ENCODE data around the gene SMCR8. TPM values are rescaled to one million over a fixed set of nuclear protein-coding genes. Genes with fewer than 3 reads are reported as not detected.

SMCR8 gene
- total RNA-seq, 2 donors from 2014 or later: 7.9 to 9.1 TPM

DNA sequence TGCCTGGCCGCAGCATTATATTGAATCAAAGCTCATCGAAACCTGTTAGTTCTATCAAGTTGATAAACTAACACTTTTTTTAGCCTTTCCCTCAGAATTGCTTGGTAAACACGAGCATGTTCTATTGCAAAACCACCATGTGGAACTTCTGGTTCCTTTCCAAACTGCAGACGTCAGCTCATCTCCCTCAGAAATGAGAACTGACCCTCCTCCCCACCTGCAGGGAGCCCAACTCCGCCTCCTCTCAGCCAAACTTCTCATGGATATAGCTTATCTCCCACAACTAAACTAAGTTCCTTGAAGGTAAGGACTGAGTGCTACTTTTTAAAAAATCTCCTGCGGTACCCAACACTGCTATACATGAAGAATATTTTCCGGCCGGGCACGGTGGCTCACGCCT is 41.5 kb downstream of the SMCR8 start:
- Histone ChIP-seq H3K27me3 (no peaks in the 10 kb centered on the region), H3K36me3 (replicated peaks in 1 of 2; ENCODE audit: insufficient read depth in 1 of 2, low read depth in 2 of 2) (peaks cover 7 to 8% of the 10 kb centered on the region in 2 donors), H3K27ac (no peak overlapping the region), H3K4me1 (peaks cover under 1% of the 10 kb centered on the region), H3K4me3 (no peak overlapping the region), H3K9me3 (no peaks in the 10 kb centered on the region)
- WGBS, 2 donors: 83 to 91% methylated on average over 10 of the region's 10 CpGs
- DNase-seq (peak in 2 of 4 donors; percentile 9 to 62), ATAC-seq (no peak)
- intact Hi-C loops (cut with DNase I): no loop called here
- TF ChIP-seq POLR2A (IDR thresholded peaks at IDR 0.05): no peak
- TF ChIP-seq, protein P1, sequence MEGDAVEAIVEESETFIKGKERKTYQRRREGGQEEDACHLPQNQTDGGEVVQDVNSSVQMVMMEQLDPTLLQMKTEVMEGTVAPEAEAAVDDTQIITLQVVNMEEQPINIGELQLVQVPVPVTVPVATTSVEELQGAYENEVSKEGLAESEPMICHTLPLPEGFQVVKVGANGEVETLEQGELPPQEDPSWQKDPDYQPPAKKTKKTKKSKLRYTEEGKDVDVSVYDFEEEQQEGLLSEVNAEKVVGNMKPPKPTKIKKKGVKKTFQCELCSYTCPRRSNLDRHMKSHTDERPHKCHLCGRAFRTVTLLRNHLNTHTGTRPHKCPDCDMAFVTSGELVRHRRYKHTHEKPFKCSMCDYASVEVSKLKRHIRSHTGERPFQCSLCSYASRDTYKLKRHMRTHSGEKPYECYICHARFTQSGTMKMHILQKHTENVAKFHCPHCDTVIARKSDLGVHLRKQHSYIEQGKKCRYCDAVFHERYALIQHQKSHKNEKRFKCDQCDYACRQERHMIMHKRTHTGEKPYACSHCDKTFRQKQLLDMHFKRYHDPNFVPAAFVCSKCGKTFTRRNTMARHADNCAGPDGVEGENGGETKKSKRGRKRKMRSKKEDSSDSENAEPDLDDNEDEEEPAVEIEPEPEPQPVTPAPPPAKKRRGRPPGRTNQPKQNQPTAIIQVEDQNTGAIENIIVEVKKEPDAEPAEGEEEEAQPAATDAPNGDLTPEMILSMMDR (IDR thresholded peaks at IDR 0.05): no peak

DNA sequence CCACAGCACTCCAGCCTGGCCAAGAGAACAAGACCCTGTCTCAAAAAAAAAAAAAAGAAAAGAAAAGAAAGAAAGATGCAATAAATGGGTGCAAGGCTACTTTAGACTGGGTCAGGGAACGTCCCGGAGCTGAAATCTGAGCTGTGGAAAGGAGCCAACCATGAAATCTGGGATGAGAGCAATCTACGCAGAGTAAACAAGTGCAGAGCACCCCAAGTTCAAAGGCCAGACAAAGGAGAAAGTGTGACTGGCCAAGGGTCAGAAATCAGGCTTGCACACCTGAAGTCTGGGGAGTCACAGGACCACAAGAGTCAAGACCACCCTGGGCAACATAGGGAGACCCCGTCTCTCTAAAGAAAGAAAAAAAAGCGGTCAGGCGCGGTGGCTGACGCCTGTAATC is 45.4 kb downstream of the SMCR8 start:
- no peaks in the 10 kb centered on the region for H3K9me3 ChIP-seq
- H3K4me3 ChIP-seq: no peak overlapping the region
- TF ChIP-seq, protein P1 (IDR thresholded peaks at IDR 0.05): no peak
- no peak for TF ChIP-seq POLR2A (IDR thresholded peaks at IDR 0.05)
- intact Hi-C loops (cut with DNase I): no loop called here
- DNase-seq (no peak), ATAC-seq (no peak)
- H3K27me3 ChIP-seq: no peaks in the 10 kb centered on the region
- no peaks in the 10 kb centered on the region for H3K36me3 ChIP-seq (replicated peaks in 1 of 2; ENCODE audit: insufficient read depth in 1 of 2, low read depth in 2 of 2)
- H3K27ac ChIP-seq: no peak overlapping the region
- H3K4me1 ChIP-seq: peaks cover 13% of the 10 kb centered on the region
- WGBS, 2 donors: 83 to 86% methylated on average over 8 of the region's 8 CpGs

DNA sequence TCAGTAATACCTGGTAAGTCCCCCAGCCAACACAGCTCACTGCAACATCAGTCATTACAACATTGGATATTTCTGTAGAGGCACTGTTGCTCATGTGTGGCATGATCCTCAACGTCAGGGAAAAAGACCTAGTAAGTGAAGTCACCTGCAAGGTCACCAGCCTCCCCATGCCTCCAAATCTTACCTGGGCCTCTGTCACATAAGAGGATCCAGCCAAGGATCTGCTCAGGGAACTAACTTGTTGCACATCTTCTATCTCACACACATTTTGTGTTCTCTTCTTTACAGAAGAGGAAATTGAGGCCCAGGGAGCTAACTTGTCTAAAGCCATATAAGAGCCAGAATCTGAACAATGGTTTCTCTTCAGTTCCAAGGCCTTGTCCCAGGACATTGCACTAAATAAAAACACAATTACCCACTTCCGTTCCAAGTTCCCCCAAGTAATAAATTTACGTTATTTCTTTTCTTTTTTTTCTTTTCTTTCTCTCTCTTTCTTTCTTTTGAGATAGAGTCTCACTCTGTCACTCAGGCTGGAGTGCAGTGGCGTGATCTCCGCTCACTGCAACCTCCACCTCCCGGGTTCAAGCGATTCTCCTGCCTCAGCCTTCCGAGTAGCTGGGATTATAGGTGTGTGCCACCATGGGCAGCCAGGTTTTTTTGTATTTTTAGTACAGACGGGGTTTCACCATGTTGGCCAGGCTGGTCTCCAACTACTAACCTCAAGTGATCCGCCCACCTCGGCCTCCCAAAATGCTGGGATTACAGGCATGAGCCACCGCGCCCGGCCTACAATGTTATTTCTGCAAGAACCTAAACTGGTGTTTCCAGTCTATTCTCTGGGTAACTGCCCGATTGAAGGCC is 47.0 kb downstream of the SMCR8 start:
- no peaks in the 10 kb centered on the region for H3K9me3 ChIP-seq
- WGBS, 2 donors: 56 to 63% methylated on average over 15 of the region's 15 CpGs
- intact Hi-C loops (cut with DNase I): no loop called here
- peak overlapping the region; percentile 29 to 57 for H3K4me3 ChIP-seq
- H3K36me3 ChIP-seq (replicated peaks in 1 of 2; ENCODE audit: insufficient read depth in 1 of 2, low read depth in 2 of 2): no peaks in the 10 kb centered on the region
- TF ChIP-seq POLR2A (IDR thresholded peaks at IDR 0.05): no peak
- TF ChIP-seq, protein P1 (IDR thresholded peaks at IDR 0.05): no peak
- H3K4me1 ChIP-seq: peaks cover 13% of the 10 kb centered on the region
- no peaks in the 10 kb centered on the region for H3K27me3 ChIP-seq
- DNase-seq (no peak), ATAC-seq (no peak)
- peak overlapping the region in 3 of 4 donors; percentile 52 to 86 (median 73) for H3K27ac ChIP-seq

DNA sequence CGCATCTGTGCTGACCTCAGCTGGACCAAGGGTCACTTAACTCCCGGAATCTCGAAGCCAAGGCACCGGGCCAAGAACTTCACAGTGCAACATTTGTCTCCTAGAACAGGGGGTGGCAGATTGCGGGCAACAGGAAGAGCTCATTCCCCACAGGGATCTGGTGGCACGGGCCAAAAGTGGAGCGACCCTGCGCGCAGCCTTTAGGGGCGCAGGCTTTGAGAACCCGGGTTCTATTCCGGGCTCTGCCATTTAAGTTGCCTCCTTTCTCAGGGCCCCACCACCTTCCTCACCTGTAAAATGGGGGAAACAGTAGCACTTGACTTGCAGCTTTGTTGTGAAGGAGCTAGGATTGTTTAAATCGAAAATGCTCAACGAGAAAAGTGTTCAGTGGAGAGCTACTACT is 47.6 kb downstream of the SMCR8 start:
- DNase-seq (peak; percentile 68 to 84 (median 77)), ATAC-seq (peak; percentile 20)
- Histone ChIP-seq H3K9me3 (no peaks in the 10 kb centered on the region), H3K27ac (peak overlapping the region; percentile 50 to 86 (median 62)), H3K4me3 (peak overlapping the region; percentile 29 to 57), H3K36me3 (replicated peaks in 1 of 2; ENCODE audit: insufficient read depth in 1 of 2, low read depth in 2 of 2) (no peaks in the 10 kb centered on the region), H3K27me3 (no peaks in the 10 kb centered on the region), H3K4me1 (peaks cover 13% of the 10 kb centered on the region)
- WGBS, 2 donors: 2 to 4% methylated on average over 9 to 14 of the region's 14 CpGs
- TF ChIP-seq POLR2A (IDR thresholded peaks at IDR 0.05): no peak
- TF ChIP-seq, protein P1 (IDR thresholded peaks at IDR 0.05): no peak
- intact Hi-C loops (cut with DNase I): no loop called here

Measured in body of pancreas (tissue), 4 donors.